Activated naive CD8-positive, alpha-beta T cell treated with anti-CD3 and anti-CD28 coated beads for 36 hours (primary cell): Measurements from ENCODE around the gene TOR1A. TPM values are rescaled to one million over a fixed set of nuclear protein-coding genes. Genes with fewer than 3 reads are reported as not detected.
"Not testable (repeated sequence)": the region's sequence is repeated elsewhere in the genome, so short reads cannot be mapped to it uniquely, and the experiment has no call there.

Experiments used
- DNase-seq: peaks from one replicate; pipeline ENCODE4 v3.0.0; 2021
- H3K27ac Mint-ChIP-seq: one replicate; pipeline ENCODE4 v1.8.0; 2022; ENCODE audit warnings: mild to moderate bottlenecking, moderate library complexity, mixed read lengths
- H3K27me3 Mint-ChIP-seq: one replicate; pipeline ENCODE4 v1.8.0; 2022; ENCODE audit warnings: mild to moderate bottlenecking, mixed read lengths
- H3K36me3 Mint-ChIP-seq: one replicate; pipeline ENCODE4 v1.8.0; 2021; ENCODE audit warnings: mild to moderate bottlenecking, mixed read lengths
- H3K4me1 Mint-ChIP-seq: one replicate; pipeline ENCODE4 v1.8.0; 2021; ENCODE audit warnings: mixed read lengths
- H3K4me3 Mint-ChIP-seq: one replicate; pipeline ENCODE4 v1.8.0; 2022; ENCODE audit warnings: mild to moderate bottlenecking, moderate library complexity, mixed read lengths
- H3K9me3 Mint-ChIP-seq: one replicate; pipeline ENCODE4 v1.8.0; 2022; ENCODE audit warnings: mixed read lengths
- total RNA-seq, 2 experiments: library from RNA; stranded (reverse); gene quantifications; one replicate each; pipeline ENCODE4 v1.2.3, GENCODE V29; 2021

The TOR1A gene
- total RNA-seq, 2 experiments from 2014 or later, result 42.6 to 42.8 TPM

- no peak overlapping the region for H3K4me3 Mint-ChIP-seq
- H3K9me3 Mint-ChIP-seq, result no peaks in the 10 kb centered on the region
- H3K4me1 Mint-ChIP-seq, result peaks cover 8% of the 10 kb centered on the region
- H3K27me3 Mint-ChIP-seq, result peaks cover 15% of the 10 kb centered on the region
- H3K27ac Mint-ChIP-seq, result no peak overlapping the region
- DNase-seq, result no peak
- H3K36me3 Mint-ChIP-seq, result no peaks in the 10 kb centered on the region
Observed at GRCh38 chr9:129786481-129786880, 37.5 kb downstream of the TOR1A start.

- H3K27ac Mint-ChIP-seq, result no peak overlapping the region
Observed at GRCh38 chr9:129785866-129786265, 38.1 kb downstream of the TOR1A start.

GRCh38 chr9:129784970-129785369 lies 39.0 kb downstream of the TOR1A start:
- H3K36me3 Mint-ChIP-seq, H3K27ac Mint-ChIP-seq, H3K9me3 Mint-ChIP-seq, DNase-seq, H3K4me1 Mint-ChIP-seq, H3K4me3 Mint-ChIP-seq, H3K27me3 Mint-ChIP-seq: not testable (repeated sequence)

More at GRCh38 chr9:129785866-129786265, 38.1 kb downstream of the TOR1A start:
- Mint-ChIP-seq H3K9me3 (no peaks in the 10 kb centered on the region), H3K27me3 (peaks cover 13% of the 10 kb centered on the region), H3K4me3 (no peak overlapping the region), H3K36me3 (no peaks in the 10 kb centered on the region), H3K4me1 (peaks cover 8% of the 10 kb centered on the region)
- no peak for DNase-seq

GRCh38 chr9:129783516-129784361 lies 40.2 kb downstream of the TOR1A start:
- H3K4me3 Mint-ChIP-seq, result no peak overlapping the region
- peaks cover 4% of the 10 kb centered on the region for H3K4me1 Mint-ChIP-seq
- H3K27ac Mint-ChIP-seq, result no peak overlapping the region
- peaks cover 13% of the 10 kb centered on the region for H3K27me3 Mint-ChIP-seq
- no peaks in the 10 kb centered on the region for H3K9me3 Mint-ChIP-seq
- H3K36me3 Mint-ChIP-seq, result no peaks in the 10 kb centered on the region
- DNase-seq, result peak; percentile 69

- Mint-ChIP-seq H3K27me3 (peaks cover 24% of the 10 kb centered on the region), H3K4me3 (no peak overlapping the region), H3K27ac (no peak overlapping the region), H3K9me3 (no peaks in the 10 kb centered on the region), H3K4me1 (peaks cover 12% of the 10 kb centered on the region), H3K36me3 (no peaks in the 10 kb centered on the region)
- DNase-seq, result no peak
Observed at GRCh38 chr9:129781981-129782380, 42.0 kb downstream of the TOR1A start.

- Mint-ChIP-seq H3K4me3 (no peak overlapping the region), H3K9me3 (no peaks in the 10 kb centered on the region), H3K27me3 (peaks cover 28% of the 10 kb centered on the region), H3K4me1 (peaks cover 17% of the 10 kb centered on the region), H3K27ac (no peak overlapping the region), H3K36me3 (no peaks in the 10 kb centered on the region)
- DNase-seq, result no peak
Observed at GRCh38 chr9:129781131-129781530, 42.8 kb downstream of the TOR1A start.

- Mint-ChIP-seq H3K4me1 (peaks cover 17% of the 10 kb centered on the region), H3K9me3 (no peaks in the 10 kb centered on the region), H3K27ac (no peak overlapping the region), H3K4me3 (no peak overlapping the region), H3K36me3 (no peaks in the 10 kb centered on the region), H3K27me3 (peaks cover 32% of the 10 kb centered on the region)
- DNase-seq, result no peak
Observed at GRCh38 chr9:129779560-129780190, 44.3 kb downstream of the TOR1A start.

GRCh38 chr9:129778469-129778868 lies 45.5 kb downstream of the TOR1A start:
- no peak overlapping the region for H3K27ac Mint-ChIP-seq
- peaks cover 13% of the 10 kb centered on the region for H3K4me1 Mint-ChIP-seq
- peaks cover 32% of the 10 kb centered on the region for H3K27me3 Mint-ChIP-seq
- DNase-seq, result no peak
- H3K4me3 Mint-ChIP-seq, result no peak overlapping the region
- no peaks in the 10 kb centered on the region for H3K36me3 Mint-ChIP-seq
- H3K9me3 Mint-ChIP-seq, result no peaks in the 10 kb centered on the region

- Mint-ChIP-seq H3K4me3 (no peak overlapping the region), H3K36me3 (no peaks in the 10 kb centered on the region), H3K27me3 (peaks cover 32% of the 10 kb centered on the region), H3K4me1 (peaks cover 13% of the 10 kb centered on the region), H3K9me3 (no peaks in the 10 kb centered on the region), H3K27ac (peak overlapping the region; percentile 23)
- peak; percentile 16 for DNase-seq
Observed at GRCh38 chr9:129777769-129778130, 46.2 kb downstream of the TOR1A start.

- DNase-seq, result peak; percentile 75
- Mint-ChIP-seq H3K9me3 (no peaks in the 10 kb centered on the region), H3K27ac (peak overlapping the region; percentile 23), H3K36me3 (no peaks in the 10 kb centered on the region), H3K27me3 (peaks cover 32% of the 10 kb centered on the region), H3K4me1 (peaks cover 13% of the 10 kb centered on the region), H3K4me3 (no peak overlapping the region)
Observed at GRCh38 chr9:129776938-129777768, 46.8 kb downstream of the TOR1A start.

GRCh38 chr9:129776566-129776937 lies 47.4 kb downstream of the TOR1A start:
- peaks cover 13% of the 10 kb centered on the region for H3K4me1 Mint-ChIP-seq
- H3K9me3 Mint-ChIP-seq, result no peaks in the 10 kb centered on the region
- H3K27ac Mint-ChIP-seq, result no peak overlapping the region
- DNase-seq, result no peak
- no peak overlapping the region for H3K4me3 Mint-ChIP-seq
- H3K27me3 Mint-ChIP-seq, result peaks cover 32% of the 10 kb centered on the region
- no peaks in the 10 kb centered on the region for H3K36me3 Mint-ChIP-seq

GRCh38 chr9:129776096-129776495 lies 47.8 kb downstream of the TOR1A start:
- not testable (repeated sequence) for H3K9me3 Mint-ChIP-seq, H3K4me3 Mint-ChIP-seq, DNase-seq, H3K27ac Mint-ChIP-seq, H3K36me3 Mint-ChIP-seq
- H3K27me3 Mint-ChIP-seq, result peaks cover 32% of the 10 kb centered on the region
- H3K4me1 Mint-ChIP-seq, result peaks cover 13% of the 10 kb centered on the region

GRCh38 chr9:129775448-129775798 lies 48.5 kb downstream of the TOR1A start:
- Mint-ChIP-seq H3K4me3 (no peak overlapping the region), H3K36me3 (no peaks in the 10 kb centered on the region), H3K4me1 (peaks cover 13% of the 10 kb centered on the region), H3K9me3 (no peaks in the 10 kb centered on the region), H3K27me3 (peaks cover 32% of the 10 kb centered on the region), H3K27ac (no peak overlapping the region)
- no peak for DNase-seq

- no peaks in the 10 kb centered on the region for H3K36me3 Mint-ChIP-seq
- no peak overlapping the region for H3K27ac Mint-ChIP-seq
- H3K9me3 Mint-ChIP-seq, result no peaks in the 10 kb centered on the region
- peaks cover 32% of the 10 kb centered on the region for H3K27me3 Mint-ChIP-seq
- no peak overlapping the region for H3K4me3 Mint-ChIP-seq
- H3K4me1 Mint-ChIP-seq, result peaks cover 13% of the 10 kb centered on the region
- no peak for DNase-seq
Observed at GRCh38 chr9:129774791-129775447, 49.0 kb downstream of the TOR1A start.
